ENCODE results near the gene ROMO1. TPM values are rescaled to one million over a fixed set of nuclear protein-coding genes. Genes with fewer than 3 reads are reported as not detected.

The ROMO1 gene
- total RNA-seq, 1 donor from 2014 or later, result 248 TPM

GRCh38 chr20:35661053-35661452, 38.2 kb upstream of the ROMO1 start:
- intact Hi-C loops (cut with DNase I), result no loop called here
- H3K27ac ChIP-seq, result peak overlapping the region; percentile 37
- H3K4me1 ChIP-seq, result peaks cover 74% of the 10 kb centered on the region
- no peak for DNase-seq (ENCODE audit: extremely low spot score in 2 of 2)
- H3K36me3 ChIP-seq, result no peaks in the 10 kb centered on the region
- H3K4me3 ChIP-seq, result peak overlapping the region; percentile 7 to 12
- H3K27me3 ChIP-seq, result no peaks in the 10 kb centered on the region
- TF ChIP-seq POLR2AphosphoS5 (IDR thresholded peaks at IDR 0.05; ENCODE audit: insufficient read depth in 1 of 2, low read depth in 1 of 2) (no peak), CTCF (IDR thresholded peaks at IDR 0.05) (no peak), POLR2A (IDR thresholded peaks at IDR 0.05) (no peak)
- no peaks in the 10 kb centered on the region for H3K9me3 ChIP-seq

GRCh38 chr20:35661908-35662307, 37.3 kb upstream of the ROMO1 start:
- H3K27me3 ChIP-seq, result no peaks in the 10 kb centered on the region
- H3K36me3 ChIP-seq, result no peaks in the 10 kb centered on the region
- H3K4me3 ChIP-seq, result peak overlapping the region; percentile 7 to 96
- H3K4me1 ChIP-seq, result peaks cover 69% of the 10 kb centered on the region
- DNase-seq (ENCODE audit: extremely low spot score in 2 of 2), result no peak
- intact Hi-C loops (cut with DNase I), result loop anchor here (1.0 kb wide), 1 partner anchor 61 kb away; no protein-coding TSS in a partner anchor
- H3K9me3 ChIP-seq, result no peaks in the 10 kb centered on the region
- no peak for TF ChIP-seq CTCF (IDR thresholded peaks at IDR 0.05)
- no peak for TF ChIP-seq POLR2A (IDR thresholded peaks at IDR 0.05)
- no peak for TF ChIP-seq POLR2AphosphoS5 (IDR thresholded peaks at IDR 0.05; ENCODE audit: insufficient read depth in 1 of 2, low read depth in 1 of 2)
- peak overlapping the region; percentile 100 for H3K27ac ChIP-seq

- Histone ChIP-seq H3K4me3 (peak overlapping the region; percentile 89 to 96), H3K4me1 (peaks cover 62% of the 10 kb centered on the region), H3K36me3 (no peaks in the 10 kb centered on the region), H3K27me3 (no peaks in the 10 kb centered on the region), H3K9me3 (no peaks in the 10 kb centered on the region), H3K27ac (peak overlapping the region; percentile 100)
- no peak for TF ChIP-seq CTCF (IDR thresholded peaks at IDR 0.05)
- no peak for TF ChIP-seq POLR2AphosphoS5 (IDR thresholded peaks at IDR 0.05; ENCODE audit: insufficient read depth in 1 of 2, low read depth in 1 of 2)
- no peak for TF ChIP-seq POLR2A (IDR thresholded peaks at IDR 0.05)
- intact Hi-C loops (cut with DNase I), result loop anchor here (1.0 kb wide), 1 partner anchor 61 kb away; no protein-coding TSS in a partner anchor
- DNase-seq (ENCODE audit: extremely low spot score in 2 of 2), result no peak
Observed at GRCh38 chr20:35662551-35662950, 36.7 kb upstream of the ROMO1 start.

GRCh38 chr20:35663516-35664465, 35.4 kb upstream of the ROMO1 start:
- H3K27me3 ChIP-seq, result no peaks in the 10 kb centered on the region
- no peak for DNase-seq (ENCODE audit: extremely low spot score in 2 of 2)
- H3K4me1 ChIP-seq, result peaks cover 52% of the 10 kb centered on the region

More at GRCh38 chr20:35663516-35664465, 35.4 kb upstream of the ROMO1 start:
- Histone ChIP-seq H3K4me3 (peak overlapping the region; percentile 89 to 96), H3K9me3 (no peaks in the 10 kb centered on the region), H3K27ac (peak overlapping the region; percentile 100), H3K36me3 (peaks cover 0 to 7% of the 10 kb centered on the region in 2 donors)
- TF ChIP-seq CTCF (IDR thresholded peaks at IDR 0.05) (no peak), POLR2A (IDR thresholded peaks at IDR 0.05) (no peak), POLR2AphosphoS5 (IDR thresholded peaks at IDR 0.05; ENCODE audit: insufficient read depth in 1 of 2, low read depth in 1 of 2) (no peak)
- intact Hi-C loops (cut with DNase I), result no loop called here

Measured in vagina (tissue), 2 donors.